DMS153 treated with DMSO at 0.1 percent for 48 hours (cell line): ENCODE data around the gene PCMTD2.

Experiments used
- DNase-seq: peaks from one replicate; lab custom pipeline; 2025; ENCODE audit not compliant: unreplicated experiment; lab: John Stamatoyannopoulos, UW

PCMTD2 gene

DNA sequence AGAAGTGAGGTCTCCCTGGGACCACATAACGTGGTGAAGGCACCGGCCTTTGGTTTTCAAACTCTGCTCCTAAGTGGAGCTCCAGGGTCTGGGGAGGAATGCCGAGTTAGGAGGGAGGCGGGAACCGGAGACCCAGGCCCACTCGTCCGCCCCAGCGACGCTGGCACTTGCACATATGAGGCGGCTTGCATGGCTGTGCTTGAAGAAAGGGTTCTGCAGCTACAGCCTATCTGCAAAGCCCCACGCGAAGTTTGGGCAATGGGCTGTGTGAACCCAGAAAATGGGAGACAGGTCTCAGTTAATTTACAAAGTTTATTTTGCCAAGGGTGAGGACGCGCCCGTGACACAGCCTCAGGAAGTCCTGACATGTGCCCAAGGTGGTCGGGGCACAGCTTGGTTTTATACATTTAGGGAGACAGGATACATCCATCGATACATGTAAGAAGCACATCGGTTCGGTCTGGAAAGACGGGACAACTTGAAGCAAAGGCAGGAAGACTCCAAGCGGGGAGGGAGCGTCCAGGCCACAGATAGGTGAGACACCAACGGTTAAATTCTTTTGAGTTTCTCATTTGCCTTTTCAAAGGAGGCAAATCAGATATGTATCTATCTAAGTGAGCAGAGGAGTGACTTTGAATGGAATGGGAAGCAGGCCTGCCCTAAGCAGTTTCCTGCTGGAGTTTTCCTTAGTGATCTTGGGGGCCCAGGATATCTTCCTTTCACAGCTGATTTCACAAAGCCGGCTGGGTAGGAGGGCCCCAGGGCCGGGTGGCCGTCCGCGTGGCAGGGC is 782 bp upstream of the PCMTD2 start:
- no peak for DNase-seq

DNA sequence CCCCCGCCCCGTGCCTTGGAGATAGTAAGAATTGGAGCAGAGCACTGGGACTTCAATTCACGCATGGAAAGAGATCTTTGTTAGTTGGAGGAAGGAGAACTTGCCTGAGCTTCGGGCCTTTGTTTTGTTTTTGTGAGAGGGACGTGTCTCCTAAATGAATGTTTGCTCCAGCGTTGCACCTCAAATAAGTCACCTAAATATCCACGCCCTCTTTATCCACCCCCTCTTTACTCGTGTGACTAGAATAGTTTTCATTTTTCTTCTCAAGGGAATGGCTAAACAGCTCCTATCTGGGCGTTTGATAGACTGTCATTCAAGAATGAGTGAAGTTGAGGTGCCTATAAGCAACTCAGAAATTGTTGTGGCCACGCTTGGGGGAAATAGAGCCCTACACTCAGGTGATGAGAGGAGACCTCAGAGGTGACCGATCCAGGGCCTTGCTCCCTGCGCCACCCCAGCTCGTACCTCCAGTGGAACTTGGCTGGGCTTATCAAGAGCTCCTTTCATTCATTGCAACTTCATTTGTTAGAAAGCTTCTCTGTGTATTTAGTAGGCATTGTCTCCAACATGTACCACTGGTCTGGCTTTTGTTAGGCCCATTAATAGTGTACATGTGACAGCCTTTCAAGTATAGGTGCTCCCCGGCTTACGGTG is 861 bp downstream of the PCMTD2 start:
- DNase-seq = no peak

DNA sequence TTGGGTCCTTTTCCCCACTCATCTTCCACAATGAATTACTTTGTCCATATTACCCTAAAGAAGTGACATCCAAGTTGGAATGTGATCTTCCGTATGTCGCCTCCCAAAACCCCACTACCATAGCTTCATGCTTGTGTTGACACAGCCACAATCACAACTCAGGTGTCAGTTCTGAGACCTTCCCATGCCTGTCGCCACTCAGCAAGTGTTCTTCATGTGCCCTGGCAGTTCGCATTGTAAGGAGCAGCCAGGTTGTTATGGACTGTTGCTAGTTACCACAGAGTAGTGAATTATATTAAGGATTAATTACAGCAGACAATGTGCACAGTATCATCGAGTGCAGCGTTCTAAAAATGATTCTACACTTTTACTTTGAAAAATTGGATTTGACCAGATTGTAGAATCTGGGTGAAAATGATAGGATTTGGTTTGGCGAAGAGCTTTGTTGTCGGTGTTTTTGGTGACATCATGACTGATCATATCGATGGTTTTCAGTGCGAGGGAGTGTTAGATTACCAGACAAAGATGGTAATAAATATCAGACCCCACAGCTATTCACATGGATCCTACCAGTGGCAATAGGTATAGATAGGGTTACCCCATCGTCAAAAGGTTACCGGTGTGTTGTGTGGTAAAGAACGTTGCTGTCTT is 1.7 kb downstream of the PCMTD2 start:
- no peak for DNase-seq

DNA sequence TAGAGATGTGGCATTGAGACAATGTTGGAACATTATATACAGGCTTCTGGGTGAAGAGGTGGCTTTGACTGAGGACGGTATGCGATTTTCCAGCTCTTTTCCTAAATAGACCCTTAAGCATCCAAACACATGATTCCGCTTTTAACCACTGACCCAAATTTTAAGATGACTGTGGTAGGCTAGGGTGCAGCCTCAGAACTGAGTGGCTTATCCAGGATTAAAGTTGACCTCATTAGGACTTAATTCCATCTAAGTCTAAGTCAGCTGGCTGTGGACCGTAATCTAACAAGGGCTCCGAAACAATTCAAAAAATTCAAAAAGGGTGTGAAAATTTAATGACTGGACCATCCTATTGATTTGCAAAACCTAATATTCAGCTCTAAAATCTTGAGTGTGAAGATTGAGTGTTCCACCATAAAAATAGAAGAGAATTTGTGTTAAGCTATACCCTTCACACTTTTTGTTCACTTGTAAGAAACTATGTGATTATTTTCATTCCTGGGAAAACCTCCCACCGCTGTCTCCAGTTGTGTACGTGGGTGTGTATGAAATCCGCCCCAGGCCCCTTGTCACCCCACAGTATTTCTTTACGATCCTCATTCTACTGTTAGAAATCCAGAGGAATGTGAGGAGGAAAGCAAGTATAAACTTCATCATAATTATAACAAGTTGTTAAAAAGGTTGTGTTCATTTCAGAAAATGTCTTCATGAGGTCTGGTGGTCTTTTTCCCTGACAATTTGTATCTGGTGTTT is 2.7 kb downstream of the PCMTD2 start:
- DNase-seq = no peak

DNA sequence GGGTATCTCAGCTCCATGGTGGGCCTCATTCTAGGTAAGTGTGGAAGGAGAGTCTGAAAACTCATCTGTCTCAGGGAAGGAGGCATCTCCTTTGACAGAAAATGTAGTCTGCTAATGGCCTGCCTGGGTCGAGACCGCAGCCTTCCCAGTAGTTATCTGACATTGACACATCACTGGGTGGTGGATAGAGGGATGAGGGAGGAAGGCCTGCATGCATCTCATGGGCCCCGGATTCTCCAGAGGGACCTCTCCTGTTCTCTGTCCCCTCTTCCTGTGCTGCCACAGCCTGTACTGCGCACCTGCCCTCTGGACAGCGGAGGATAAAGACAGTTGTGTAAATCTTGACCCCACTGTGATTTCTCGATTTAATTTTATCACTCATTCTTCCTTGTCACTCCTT is 4.7 kb downstream of the PCMTD2 start:
- no peak for DNase-seq

DNA sequence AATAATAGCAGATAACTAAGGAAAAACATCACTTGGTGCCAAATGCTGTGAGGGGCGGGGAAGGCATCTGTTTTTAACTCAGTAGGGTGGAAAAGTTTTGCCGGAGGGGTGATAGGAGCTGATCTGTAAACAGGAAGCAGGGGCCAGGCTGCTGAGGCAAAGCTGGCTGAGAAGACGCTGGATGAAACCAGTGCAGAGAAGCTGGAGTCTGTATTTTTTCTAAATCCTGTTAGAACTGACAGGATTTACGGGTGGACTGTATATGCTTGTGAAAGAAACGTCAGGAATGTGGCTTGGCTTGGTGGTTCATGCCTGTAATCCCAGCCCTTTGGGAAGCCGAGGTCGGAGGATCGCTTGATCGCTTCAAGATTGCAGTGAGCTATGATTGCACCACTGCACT is 5.6 kb downstream of the PCMTD2 start:
- DNase-seq = no peak

DNA sequence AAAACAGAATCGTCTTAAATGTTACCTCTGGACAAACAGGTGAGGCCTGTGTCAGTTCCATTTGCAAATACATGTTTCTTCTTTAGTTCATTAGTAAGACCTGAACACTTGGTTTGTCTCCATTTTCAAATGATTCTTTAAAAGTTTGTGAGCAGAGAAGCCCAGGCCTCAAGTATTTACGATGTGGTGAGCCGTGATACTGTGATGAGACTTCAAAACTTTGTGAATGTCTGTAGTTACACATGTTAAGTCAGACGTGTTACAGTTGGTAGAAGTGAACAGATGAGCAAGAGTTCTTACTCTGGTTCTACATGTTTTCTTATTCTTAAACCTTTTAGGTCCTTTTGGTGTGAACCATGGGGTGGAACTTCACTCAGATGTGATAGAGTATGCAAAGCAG is 8.5 kb downstream of the PCMTD2 start:
- no peak for DNase-seq

DNA sequence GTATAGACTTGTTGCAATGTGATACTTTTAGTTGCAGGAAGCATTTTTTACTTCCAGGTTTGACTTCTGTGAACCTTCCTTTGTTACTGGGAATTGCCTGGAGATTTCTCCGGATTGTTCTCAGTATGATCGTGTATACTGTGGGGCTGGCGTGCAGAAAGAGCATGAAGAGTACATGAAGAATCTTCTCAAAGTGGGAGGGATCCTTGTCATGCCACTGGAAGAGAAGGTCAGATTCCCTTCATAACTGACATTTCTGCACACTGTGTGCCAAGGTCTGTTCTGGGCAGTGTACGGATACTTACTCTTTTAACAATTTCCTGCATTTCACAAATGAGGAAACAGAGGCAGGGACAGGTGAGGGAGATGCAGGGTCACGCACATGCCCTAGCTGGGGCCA is 9.7 kb downstream of the PCMTD2 start:
- DNase-seq = no peak

DNA sequence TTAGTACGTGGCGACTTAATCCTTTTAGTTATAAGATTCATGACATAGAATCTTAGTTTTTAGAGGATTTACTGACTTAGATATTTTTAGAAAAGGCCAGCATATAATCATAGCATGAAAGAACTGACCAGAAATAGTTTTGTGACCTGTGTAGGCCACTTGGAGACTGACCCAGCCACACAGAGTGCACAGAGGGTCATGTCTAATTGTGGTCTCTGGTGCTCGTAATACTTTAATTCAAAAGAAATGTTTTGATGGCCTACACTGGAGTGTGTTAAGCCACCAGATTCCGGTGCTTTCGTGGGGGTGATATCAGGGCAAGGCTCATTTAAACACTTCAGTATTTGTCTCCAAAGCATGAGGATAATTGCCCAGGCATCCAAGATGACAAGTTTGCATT is 11.4 kb downstream of the PCMTD2 start:
- no peak for DNase-seq

DNA sequence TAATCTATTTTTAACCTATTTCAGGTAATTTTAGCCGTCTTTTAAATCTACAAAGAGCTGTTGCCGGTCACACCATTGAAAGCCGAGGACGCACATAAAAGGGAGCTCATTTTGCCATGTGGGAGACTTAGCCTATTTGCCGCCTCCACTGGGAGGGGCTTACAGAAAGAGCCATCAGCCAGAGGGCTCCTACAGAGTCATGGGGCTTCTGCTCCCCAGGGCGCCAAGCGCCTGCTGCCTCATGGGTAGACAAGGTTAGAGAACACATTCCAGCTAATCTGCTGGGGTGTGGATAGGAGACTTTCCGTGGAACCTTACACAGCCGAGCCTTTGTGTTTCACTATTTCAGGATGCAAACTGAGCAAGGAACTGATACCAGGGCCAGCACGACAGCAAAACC is 12.6 kb downstream of the PCMTD2 start:
- no peak for DNase-seq

DNA sequence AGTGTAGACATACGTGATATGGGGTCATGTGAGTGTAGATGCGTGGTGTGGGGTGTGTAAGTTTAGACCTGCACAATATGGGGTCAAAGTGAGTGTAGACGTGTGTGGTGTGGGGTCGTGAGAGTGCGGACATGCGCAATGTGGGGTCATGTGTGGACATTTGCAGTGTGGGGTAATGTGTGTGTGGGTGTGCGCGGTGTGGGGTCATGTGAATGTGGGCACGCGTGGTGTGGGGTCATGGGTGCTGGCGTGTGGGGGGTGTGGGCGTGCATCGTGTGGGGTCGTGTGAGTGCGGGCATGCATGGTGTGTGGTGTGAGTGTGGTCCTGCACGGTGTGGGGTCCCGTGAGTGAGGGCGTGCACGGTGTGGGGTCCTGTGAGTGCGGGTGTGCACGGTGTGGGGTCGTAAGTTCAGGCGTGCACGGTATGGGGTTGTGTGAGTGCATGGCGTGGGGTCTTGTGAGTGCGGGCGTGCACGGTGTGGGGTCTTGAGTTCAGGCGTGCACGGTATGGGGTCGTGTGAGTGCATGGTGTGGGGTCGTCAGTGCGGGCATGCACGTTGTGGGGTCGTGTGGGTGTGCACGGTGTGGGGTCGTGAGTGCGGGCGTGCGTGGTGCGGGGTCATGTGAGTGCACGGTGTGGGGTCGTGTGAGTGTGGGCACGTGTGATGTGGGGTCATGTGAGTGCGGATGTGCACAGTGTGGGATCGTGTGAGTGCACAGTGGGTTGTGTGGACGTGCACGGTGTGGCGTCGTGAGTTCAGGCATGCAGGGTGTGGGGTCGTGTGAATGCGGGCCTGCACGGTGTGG is 14.3 kb downstream of the PCMTD2 start:
- DNase-seq = no peak

DNA sequence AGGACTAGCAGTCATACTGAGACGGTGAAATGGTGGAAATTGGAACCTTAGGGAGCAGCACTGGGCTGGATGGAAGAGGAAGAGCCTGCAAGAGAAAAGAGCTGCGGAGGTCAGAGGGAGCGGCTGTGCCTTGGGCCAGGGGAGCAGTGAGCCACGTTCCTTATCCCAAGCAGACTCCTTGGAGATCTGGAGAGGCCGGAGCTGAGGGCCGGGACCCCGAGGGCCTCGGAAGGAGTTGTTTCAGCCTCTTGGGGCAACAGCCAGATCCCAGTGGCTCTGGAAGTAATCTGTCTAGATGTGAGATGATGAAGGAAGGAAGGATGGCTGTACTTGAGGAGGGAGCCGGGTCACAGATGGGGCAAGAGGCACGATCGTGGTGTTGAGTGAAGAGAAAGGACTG is 16.1 kb downstream of the PCMTD2 start:
- no peak for DNase-seq

DNA sequence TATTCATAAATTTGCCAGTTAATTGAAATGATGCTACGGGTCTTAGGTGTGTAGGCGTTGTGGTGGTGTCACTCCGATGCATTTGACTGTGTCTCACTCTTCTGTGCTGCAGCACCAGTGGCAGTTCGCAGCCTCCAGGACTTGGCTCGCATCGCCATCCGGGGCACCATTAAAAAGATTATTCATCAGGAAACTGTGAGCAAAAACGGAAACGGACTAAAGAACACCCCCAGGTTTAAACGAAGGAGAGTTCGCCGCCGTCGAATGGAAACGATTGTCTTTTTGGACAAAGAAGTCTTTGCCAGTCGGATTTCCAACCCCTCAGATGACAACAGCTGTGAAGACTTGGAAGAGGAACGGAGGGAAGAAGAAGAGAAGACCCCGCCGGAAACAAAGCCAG is 17.6 kb downstream of the PCMTD2 start:
- no peak for DNase-seq

DNA sequence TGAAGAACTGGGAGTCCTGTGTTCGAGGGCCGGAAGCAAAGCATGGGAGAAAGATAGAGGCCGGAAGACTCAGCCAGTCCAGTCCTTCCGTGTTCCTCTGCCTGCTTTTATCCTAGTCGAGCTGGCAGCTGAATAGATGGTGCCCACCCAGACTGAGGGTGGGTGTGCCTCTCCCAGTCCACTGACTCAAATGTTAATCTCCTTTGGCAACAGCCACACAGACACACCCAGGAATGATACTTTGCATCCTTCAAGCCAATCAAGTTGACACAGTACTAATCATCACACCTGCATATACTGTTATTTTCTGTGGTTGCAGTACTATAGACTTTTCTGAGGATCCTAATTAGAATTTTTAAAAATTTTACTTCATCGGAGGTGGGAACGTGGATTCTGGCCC is 21.3 kb downstream of the PCMTD2 start:
- DNase-seq = no peak

DNA sequence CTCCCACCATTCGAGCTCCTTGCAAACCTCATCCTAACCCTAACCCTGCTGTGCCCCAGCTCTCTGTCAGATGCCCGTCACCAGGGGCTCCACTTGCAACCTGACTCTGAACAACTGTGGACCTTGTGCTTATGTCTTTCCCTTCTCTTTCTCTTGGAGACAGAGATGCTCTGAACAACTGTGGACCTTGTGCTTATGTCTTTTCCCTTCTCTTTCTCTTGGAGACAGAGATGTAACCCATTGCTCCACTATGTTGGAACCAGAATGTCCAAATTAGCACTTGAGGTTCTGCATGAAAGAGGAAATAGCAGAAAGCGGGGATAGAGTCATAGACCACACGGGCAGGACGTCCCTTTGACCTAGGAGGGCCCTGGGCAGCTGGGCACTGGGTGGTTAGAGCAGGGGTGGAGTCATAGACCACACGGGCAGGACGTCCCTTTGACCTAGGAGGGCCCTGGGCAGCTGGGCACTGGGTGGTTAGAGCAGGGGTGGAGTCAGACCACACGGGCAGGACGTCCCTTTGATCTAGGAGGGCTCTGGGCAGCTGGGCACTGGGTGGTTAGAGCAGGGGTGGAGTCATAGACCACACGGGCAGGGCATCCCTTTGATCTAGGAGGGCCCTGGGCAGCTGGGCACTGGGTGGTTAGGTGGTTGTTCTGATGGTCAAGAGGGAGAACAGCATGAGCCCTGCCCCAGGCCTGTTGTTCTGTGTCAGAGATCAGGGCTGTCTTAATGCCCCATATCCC is 22.2 kb downstream of the PCMTD2 start:
- no peak for DNase-seq

DNA sequence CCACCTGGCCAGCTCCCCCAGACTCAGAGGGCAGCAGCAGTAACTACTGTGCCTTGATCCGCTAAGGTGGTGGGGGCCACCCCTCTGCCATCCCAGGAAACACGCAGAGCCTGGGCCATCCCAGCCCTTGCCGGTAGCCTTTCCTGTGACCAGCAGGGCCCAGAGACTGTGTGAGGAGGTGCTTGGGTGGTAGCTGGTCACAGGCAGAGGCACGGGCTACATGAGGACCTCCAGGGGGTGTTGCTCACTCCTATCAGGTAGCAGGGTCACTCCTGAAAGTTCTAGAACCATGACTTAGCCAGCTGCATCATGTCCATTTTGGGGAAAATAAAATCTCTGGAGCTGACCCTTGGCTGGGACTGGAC is 22.8 kb downstream of the PCMTD2 start:
- DNase-seq = no peak

DNA sequence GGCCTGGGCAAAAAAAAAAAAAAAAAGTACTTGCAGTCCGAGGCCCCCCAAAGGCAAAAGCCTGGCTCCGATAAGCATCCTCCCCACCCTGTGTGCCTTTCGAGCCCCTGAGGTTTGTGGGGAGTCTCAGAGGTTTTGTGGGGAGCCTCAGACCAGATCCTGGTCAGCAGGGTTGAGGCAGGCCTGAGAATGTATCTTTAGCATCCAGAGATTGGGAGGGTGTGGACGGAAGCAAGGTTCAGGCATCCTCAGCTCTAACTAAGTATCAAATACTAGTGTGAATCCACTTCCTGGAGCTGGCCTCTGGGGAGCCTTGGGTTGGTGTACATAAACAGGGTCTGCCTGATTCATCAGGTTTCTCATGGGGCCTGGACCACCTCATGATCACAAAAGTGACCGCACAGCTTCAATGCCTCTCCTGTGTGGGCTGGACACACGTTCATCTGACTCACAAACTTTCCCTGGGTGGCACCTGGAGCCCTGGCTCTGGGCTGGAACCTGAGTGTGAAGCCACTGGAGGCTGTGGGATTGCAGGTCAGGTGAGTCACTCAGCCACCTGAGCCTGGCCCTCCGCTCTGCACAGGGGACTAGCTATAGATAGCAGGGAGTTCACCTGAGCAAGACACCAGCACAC is 24.4 kb downstream of the PCMTD2 start:
- no peak for DNase-seq

DNA sequence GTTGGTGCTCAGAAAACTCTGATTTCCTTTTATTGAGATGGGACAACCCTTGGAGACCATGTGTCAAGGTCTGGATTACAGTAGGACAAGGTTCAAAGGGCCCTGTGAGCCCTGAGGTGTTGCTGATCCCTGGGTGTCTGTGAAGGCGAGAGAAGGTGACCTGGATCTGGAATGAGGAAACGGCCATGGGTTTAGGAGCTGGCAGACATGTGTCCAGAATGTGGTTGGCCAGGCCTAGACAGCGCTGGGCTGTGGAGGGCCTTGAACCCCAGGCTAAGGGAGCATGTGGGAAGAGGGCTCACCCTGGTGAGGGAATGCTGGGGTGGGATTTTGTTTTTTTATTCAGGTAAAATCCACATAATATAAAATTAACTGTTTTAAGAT is 24.9 kb downstream of the PCMTD2 start:
- no peak for DNase-seq

DNA sequence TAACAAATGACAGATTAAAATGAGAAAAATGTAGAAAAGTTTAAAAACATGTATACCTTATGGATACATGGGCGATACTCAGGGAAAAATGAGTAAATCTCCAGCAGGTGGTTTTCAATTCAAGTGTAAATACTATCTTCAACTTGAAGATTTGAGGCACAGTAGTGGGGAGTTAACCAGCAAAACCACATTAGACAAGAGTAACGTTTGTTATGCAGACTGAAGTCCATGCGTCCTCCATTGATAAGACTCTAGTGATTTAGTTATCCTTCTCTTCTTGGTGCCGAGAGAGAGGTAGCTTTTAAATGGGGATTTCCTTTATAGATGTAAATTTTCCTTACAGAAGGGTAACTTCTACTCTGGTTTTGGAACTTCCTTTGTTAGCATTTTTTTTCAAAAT is 28.1 kb downstream of the PCMTD2 start:
- DNase-seq = no peak
